ENCODE measurements around the gene INTS11. TPM values are rescaled to one million over a fixed set of nuclear protein-coding genes. Genes with fewer than 3 reads are reported as not detected.

The INTS11 gene
- total RNA-seq, 4 donors from 2014 or later = 61.5 to 82.0 (median 63.6) TPM

- intact Hi-C loops (cut with DNase I) = no loop called here
- Histone ChIP-seq H3K36me3 (no peaks in the 10 kb centered on the region), H3K9me3 (no peaks in the 10 kb centered on the region), H3K4me3 (no peak overlapping the region), H3K27ac (no peak overlapping the region), H3K27me3 (peaks cover 0 to 44% (median 0%) of the 10 kb centered on the region in 4 donors), H3K4me1 (peaks cover 10 to 40% (median 10%) of the 10 kb centered on the region in 3 donors)
- DNase-seq = no peak
- WGBS, 2 donors = 53% methylated on average over 3 of the region's 37 CpGs; no CpG with 5 or more reads in 1 of the 2 donors
- TF ChIP-seq, protein P1, sequence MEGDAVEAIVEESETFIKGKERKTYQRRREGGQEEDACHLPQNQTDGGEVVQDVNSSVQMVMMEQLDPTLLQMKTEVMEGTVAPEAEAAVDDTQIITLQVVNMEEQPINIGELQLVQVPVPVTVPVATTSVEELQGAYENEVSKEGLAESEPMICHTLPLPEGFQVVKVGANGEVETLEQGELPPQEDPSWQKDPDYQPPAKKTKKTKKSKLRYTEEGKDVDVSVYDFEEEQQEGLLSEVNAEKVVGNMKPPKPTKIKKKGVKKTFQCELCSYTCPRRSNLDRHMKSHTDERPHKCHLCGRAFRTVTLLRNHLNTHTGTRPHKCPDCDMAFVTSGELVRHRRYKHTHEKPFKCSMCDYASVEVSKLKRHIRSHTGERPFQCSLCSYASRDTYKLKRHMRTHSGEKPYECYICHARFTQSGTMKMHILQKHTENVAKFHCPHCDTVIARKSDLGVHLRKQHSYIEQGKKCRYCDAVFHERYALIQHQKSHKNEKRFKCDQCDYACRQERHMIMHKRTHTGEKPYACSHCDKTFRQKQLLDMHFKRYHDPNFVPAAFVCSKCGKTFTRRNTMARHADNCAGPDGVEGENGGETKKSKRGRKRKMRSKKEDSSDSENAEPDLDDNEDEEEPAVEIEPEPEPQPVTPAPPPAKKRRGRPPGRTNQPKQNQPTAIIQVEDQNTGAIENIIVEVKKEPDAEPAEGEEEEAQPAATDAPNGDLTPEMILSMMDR (IDR thresholded peaks at IDR 0.05) = no peak
- no peak for TF ChIP-seq POLR2A (IDR thresholded peaks at IDR 0.05)
Measured at GRCh38 chr1:1285611-1286311, 38.7 kb downstream of the INTS11 start.

GRCh38 chr1:1285102-1285571 lies 39.3 kb downstream of the INTS11 start:
- Histone ChIP-seq H3K27ac (no peak overlapping the region), H3K36me3 (no peaks in the 10 kb centered on the region), H3K9me3 (no peaks in the 10 kb centered on the region), H3K4me1 (peaks cover 9 to 34% (median 10%) of the 10 kb centered on the region in 3 donors), H3K4me3 (no peak overlapping the region), H3K27me3 (peaks cover 0 to 41% (median 0%) of the 10 kb centered on the region in 4 donors)
- intact Hi-C loops (cut with DNase I) = no loop called here
- no peak for DNase-seq
- TF ChIP-seq POLR2A (IDR thresholded peaks at IDR 0.05) = no peak
- TF ChIP-seq, protein P1 (IDR thresholded peaks at IDR 0.05) = no peak
- WGBS, 2 donors = 86% methylated on average over 12 of the region's 22 CpGs; no CpG with 5 or more reads in 1 of the 2 donors

DNA sequence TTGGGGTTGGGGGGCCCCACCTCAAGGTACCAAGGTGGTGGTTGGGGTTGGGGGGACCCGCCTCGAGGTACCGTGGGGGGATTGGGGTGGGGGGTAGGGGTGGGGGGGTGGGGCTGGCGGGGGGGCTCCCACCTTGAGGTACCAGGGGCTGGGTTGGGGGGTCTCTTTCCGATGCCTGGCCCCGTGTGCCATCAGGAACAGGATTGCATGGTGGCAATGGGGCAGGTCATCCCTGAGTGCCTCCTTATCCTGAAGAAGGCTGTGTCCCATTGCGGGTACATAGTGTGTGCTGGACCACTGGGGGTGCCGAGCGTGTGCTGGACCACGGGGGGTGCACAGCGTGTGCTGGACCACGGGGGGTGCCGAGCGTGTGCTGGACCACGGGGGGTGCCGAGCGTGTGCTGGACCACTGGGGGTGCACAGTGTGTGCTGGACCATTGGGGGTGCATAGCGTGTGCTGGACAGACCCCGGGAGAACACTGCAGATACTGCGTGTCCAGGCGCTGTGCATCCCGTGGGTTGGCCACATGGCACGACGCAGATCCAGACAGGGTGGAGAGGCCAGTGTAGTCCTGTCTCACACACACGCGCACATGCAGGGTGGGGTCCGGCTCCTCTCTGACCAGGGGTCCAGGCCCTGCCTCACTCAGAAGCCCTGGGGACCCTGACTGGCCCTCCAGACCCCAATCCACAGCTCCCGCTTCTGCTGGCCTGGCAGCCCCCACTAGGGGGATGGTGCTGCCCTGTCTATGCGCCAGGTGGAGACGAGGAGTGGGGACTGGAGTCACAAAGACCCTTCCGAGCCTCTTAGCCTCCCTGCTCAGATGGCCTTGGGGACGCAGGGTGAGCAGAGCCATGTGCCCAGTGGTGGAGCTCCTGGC lies 40.0 kb downstream of the INTS11 start:
- TF ChIP-seq, protein P1 (IDR thresholded peaks at IDR 0.05) = no peak
- no peak for TF ChIP-seq POLR2A (IDR thresholded peaks at IDR 0.05)
- no peak for DNase-seq
- H3K27me3 ChIP-seq = peaks cover 0 to 39% (median 0%) of the 10 kb centered on the region in 4 donors
- H3K9me3 ChIP-seq = no peaks in the 10 kb centered on the region
- H3K36me3 ChIP-seq = no peaks in the 10 kb centered on the region
- no peak overlapping the region for H3K27ac ChIP-seq
- no peak overlapping the region for H3K4me3 ChIP-seq
- intact Hi-C loops (cut with DNase I) = no loop called here
- 70% methylated on average over 5 of the region's 32 CpGs; no CpG with 5 or more reads in 1 of the 2 donors for WGBS, 2 donors
- H3K4me1 ChIP-seq = peaks cover 9 to 34% (median 10%) of the 10 kb centered on the region in 3 donors

GRCh38 chr1:1283821-1284220 lies 40.6 kb downstream of the INTS11 start:
- H3K4me1 ChIP-seq = peaks cover 9 to 34% (median 10%) of the 10 kb centered on the region in 3 donors
- H3K27ac ChIP-seq = no peak overlapping the region
- no peak overlapping the region for H3K4me3 ChIP-seq
- no peaks in the 10 kb centered on the region for H3K9me3 ChIP-seq
- WGBS, 2 donors = 17% methylated on average over 1 of the region's 9 CpGs; no CpG with 5 or more reads in 1 of the 2 donors
- H3K27me3 ChIP-seq = peaks cover 0 to 39% (median 0%) of the 10 kb centered on the region in 4 donors
- no peaks in the 10 kb centered on the region for H3K36me3 ChIP-seq
- TF ChIP-seq, protein P1 (IDR thresholded peaks at IDR 0.05) = no peak
- TF ChIP-seq POLR2A (IDR thresholded peaks at IDR 0.05) = no peak
- intact Hi-C loops (cut with DNase I) = no loop called here
- no peak for DNase-seq
